Stimulated activated CD8-positive, alpha-beta memory T cell treated with anti-CD3 and anti-CD28 coated beads, Interleukin-15, amount 100 ng/mL, for 24 hours (primary cell): ENCODE data around the gene ATRX.
"Not testable (repeated sequence)": the region's sequence is repeated elsewhere in the genome, so short reads cannot be mapped to it uniquely, and the experiment has no call there.

Experiments used
- DNase-seq: peaks from one replicate; pipeline ENCODE4 v3.0.0-alpha.2; 2020; ENCODE audit warnings: low read depth

The ATRX gene

DNA sequence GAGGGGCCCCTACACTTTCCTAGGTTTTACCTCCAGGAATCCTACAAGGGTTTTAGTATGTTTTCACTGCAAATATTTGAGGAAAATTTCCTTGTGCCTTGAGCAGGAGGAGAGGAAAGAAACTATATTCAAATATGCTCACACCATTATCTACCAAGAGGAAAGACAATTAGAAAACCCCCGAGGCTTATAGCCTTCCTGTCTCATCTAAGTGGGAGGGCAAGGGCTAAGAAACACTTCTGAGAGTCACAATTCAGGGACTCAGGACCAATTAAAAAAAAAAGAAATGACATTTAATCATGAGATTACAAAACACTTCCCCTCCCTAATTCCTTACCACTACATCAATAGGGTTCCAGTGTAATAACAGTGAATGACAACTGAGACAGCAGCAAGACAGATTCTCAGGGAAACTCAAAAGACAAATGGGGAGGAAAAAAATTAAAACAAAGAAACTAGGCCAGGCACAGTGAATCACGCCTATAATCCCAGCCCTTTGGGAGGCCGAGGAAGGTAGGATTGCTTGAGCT, 45.6 kb downstream of the ATRX start:
- no peak for DNase-seq

- no peak for DNase-seq
These were observed 52.7 kb downstream of the ATRX start for GRCh38 chrX:77733342-77733741.

- no peak for DNase-seq
These were observed 54.1 kb downstream of the ATRX start for GRCh38 chrX:77731821-77732419.

DNA sequence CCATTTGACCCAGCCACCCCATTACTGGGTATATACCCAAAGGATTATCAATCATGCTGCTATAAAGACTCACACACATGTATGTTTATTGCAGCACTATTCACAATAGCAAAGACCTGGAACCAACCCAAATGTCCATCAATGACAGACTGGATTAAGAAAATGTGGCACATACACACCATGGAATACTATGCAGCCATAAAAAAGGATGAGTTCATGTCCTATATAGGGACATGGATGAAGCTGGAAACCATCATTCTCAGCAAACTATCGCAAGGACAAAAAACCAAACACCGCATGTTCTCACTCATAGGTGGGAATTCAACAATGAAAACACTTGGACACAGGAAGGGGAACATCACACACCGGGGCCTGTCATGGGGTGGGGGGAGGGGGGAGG, 59.9 kb downstream of the ATRX start:
- DNase-seq, result not testable (repeated sequence)

GRCh38 chrX:77723681-77724080, 62.3 kb downstream of the ATRX start:
- no peak for DNase-seq

- no peak for DNase-seq
These were observed 66.6 kb downstream of the ATRX start for GRCh38 chrX:77719388-77719787.

DNA sequence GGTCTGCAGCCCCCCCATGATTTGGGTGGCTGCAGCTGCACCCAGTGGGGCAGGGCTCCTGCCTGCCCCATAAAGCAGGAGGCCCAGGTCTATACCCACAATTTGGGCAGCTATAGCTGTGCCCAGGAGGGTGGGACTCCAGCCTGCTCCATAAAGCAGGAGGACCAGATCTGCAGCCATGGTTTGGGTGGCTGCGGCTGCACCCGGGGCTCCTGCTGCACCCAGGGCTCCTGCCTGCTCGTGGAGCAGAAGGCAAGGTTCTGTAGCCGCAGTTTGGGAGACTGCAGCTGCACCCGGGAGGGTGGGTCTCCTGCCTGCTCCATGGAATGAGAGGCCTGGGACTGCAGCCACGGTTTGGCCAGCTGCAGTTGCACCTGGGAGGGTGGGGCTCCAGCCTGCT, 81.1 kb downstream of the ATRX start:
- DNase-seq, result no peak

GRCh38 chrX:77698242-77698641, 87.8 kb downstream of the ATRX start:
- no peak for DNase-seq

- DNase-seq, result no peak
These were observed 91.5 kb downstream of the ATRX start for GRCh38 chrX:77694491-77694890.

DNA sequence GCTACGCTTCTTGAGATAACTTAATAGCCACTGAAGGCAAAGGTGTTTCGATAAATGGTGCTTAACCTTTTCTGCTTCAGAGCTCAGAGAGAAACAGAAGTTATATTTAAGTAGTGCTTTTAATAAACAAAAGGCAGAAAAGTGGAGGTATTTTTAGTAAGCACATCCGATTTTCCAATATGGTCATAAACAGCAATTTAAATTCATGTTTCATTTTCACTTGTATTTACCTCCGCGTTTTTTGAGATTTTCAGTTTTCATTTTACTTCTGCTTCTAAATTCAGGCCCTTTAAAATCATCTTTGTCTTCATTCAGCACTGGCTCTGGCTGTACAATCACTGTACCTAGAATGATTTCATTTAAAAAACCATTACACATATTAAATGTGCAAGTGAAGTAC, 92.4 kb downstream of the ATRX start:
- no peak for DNase-seq

- DNase-seq, result no peak
These were observed 94.1 kb downstream of the ATRX start for GRCh38 chrX:77691916-77692315.

GRCh38 chrX:77689376-77689775, 96.6 kb downstream of the ATRX start:
- no peak for DNase-seq

DNA sequence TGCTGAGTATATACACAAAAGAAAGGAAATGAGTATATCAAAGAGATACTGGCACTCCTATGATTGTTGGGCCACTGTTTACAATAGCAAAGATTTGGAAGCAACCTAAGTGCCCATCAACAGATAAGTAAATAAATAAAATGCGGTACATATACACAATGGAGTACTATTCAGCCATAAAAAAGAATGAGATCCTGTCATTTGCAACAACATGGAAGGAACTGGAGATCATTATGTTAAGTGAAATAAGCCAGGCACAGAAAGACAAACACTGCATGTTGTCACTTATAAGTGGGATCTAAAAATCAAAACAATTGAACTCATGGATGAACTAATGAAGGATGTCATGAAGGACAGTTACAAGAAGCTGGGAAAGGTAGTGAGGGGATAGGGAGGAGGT, 100.3 kb downstream of the ATRX start:
- not testable (repeated sequence) for DNase-seq

- DNase-seq, result no peak
These were observed 106.9 kb downstream of the ATRX start for GRCh38 chrX:77679144-77679543.

DNA sequence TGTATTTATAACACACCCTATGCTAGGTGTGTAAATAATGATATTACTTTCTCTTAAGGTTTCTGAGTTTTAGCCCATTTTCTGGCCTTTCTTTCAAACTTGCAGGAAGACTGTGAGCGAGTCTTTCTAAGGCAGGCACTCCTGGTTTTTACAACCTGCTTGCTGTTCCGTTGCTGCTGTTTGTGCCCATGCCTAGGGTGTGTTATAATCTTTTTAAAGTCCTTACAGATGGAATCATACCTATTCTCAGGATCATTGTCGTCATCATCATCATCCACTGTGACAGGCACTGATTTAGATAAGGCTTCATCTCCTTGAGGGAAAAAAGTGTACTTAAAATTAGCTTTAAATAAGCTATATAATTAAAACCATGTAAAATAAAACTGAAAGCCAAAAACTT, 110.0 kb downstream of the ATRX start:
- no peak for DNase-seq

- no peak for DNase-seq
These were observed 117.4 kb downstream of the ATRX start for GRCh38 chrX:77668391-77669237.

- no peak for DNase-seq
These were observed 127.1 kb downstream of the ATRX start for GRCh38 chrX:77658886-77659285.

DNA sequence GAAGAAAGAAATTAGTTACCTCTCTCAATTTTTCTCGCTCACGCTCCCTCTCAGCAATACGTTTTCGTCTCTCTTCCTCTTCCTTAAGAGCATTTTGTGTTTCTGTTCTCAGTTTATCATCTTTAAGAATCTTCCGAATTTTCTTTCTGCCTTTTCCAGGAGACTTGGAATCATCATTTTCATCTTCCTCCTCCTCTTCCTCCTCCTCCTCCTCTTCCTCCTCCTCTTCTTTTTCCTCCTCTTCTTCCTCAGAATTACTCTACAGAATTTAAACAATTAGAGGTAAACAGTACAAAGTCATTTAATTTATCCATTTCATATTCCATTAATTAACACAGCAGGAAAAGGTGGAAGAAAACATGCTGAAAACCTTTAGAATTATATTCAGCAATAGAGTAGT, 133.9 kb downstream of the ATRX start:
- no peak for DNase-seq

DNA sequence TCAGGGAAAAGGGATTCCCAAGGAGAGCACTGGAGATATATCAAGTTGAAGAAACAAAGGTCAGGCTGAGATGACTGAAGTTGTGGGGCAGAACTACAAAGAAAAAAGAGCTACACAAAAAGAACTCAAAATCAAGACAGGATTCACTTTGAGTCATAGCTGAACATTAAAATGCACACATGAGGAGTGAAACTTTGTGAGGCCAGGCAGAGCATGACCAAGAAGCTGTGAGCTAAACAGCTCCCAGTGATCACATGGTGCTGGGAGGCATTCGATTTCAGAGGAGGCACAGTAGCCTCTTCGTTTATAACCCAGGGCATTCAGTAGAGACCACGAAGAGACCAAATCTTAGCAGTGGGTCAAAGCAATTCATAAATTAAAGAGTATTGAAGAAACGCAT, 145.3 kb downstream of the ATRX start:
- no peak for DNase-seq

DNA sequence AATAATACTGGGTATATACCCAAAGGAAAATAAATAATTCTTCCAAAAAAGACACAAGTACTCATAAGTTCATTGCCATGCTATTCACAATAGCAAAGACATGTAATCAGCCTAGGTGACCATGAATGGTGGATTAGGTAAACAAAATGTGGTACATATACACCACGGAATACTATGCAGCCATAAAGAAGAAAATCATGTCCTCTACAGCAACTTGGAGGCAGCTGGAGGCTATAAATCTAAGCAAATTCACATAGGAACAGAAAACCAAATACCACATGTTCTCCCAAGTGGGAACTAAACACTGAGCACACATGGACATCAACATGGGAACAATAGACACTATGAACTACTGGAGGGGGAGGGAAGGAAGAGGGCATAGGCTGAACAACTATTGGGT, 146.2 kb downstream of the ATRX start:
- no peak for DNase-seq

GRCh38 chrX:77638397-77638796, 147.6 kb downstream of the ATRX start:
- DNase-seq, result no peak

DNA sequence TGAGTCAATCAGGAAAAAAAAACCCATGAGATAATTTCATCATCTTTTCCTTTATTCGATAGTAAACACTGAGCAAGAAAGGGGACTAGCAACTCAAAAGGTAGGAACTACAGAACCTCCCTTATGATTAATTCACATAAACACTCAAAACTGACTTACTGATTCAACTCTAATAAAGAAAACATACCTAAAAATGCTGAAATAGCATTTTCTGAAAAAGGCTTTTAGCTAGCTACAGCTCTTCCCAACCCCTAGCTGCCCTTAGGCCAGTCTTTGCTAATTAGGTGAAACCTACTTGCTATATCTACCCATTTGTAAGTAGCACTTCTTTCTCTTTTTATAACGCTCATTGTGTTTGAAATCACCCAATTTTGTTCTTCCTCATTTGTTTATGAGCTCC, 150.6 kb downstream of the ATRX start:
- no peak for DNase-seq

GRCh38 chrX:77628294-77629025, 157.6 kb downstream of the ATRX start:
- no peak for DNase-seq
